ENCODE results near the gene CDC25A.

CDC25A gene

DNA sequence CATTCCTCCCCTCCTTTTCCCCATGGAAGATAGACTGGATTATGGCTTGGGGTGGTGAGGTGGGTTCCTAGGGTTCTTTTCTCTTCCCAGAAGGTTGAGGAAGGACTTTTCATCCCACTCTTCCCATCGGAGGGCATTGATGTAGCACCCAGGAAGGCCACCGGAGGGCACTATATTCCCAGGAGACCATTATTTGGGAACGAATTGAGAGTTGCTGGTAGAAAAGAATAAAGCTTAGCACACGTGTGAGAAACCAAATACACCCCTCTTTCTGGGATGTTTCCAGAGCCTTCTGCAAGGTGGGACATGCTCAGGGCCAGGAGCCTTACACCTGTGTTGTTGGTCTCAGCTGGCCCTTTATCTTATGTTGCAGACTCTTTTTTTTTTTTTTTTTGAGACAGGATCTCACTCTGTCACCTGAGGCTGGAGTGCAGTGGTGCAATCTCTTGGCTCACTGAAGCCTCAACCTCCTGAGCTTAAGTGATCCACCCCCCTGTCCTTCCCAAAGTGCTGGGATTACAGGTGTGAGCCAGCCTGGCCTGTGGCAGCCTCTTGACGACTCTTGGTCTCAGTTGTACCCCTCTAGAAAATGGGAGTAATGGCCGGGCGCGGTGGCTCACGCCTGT lies 6.3 kb upstream of the CDC25A start:
- DNase-seq, result peak; percentile 49 to 50

DNA sequence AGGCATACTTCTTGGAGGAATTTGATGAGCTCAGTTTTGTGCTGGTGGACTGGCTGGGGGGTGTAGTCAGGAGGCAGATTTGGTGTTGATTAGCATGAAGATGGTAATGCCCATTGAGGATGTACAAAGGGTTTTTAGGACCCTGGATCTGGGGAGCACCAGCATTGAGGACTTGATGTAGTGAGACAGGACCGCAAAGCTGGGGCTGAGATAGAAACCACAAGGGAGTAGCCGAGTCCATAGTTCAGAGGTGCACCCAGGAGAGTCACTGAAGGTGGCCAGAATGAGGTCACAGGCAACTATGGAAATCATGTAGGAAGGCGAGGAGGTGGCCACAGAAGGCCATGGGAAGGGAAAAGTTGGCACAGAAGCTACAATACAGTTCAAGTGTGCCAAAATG lies 2.7 kb upstream of the CDC25A start:
- DNase-seq, result no peak

DNA sequence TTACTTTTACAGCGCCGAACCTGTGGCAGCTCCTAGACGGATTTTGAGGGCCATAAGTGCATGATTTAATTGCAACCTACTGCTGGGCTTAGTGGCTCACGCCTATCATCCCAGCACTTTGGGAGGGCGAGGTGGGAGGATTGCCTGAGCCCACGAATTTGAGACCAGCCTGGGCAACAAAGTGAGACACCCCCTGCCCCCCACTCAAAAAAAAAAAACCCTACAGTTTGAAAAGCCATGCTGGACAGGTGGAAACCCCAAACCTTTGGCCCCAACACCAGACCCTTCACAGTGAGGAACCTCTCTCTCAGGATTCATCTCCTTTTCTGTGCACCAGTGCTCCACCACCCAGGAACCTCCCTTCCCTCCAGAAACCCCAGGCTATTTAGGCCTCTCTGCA lies 1.1 kb upstream of the CDC25A start:
- no peak for DNase-seq

DNA sequence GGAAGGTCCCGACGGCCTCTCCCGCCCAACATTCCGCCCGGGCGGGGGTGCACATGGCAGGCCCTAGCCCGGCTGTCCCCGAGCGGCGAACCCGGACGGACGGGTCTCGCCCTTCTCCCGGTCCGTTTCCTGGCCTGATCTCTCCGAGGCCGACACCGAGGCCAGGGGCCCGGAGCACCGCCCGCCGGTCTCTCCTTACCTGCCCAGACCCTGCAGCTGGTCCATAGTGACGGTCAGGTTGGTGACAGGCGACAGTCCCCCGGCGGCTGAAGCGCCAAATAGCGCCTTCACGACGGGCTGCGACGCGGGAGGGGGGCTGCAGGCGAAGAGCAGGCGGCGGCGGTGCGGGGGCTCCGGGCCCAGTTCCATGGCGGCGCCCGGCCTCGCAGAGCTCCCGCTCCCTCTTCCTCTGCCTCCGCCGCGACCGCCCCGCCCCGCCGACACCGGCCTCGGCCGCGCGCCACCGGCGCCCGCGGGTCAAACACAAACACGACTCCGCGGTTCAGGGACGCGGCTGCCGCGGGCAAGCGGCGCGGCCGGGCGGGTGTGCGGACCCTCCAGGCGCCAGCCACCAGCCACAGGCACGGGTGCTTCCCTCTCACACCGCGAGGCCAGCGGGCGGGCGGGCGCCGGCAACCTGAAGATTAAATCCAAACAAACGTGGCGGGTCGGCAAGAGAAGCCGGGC lies 495 bp downstream of the CDC25A start:
- no peak for DNase-seq

DNA sequence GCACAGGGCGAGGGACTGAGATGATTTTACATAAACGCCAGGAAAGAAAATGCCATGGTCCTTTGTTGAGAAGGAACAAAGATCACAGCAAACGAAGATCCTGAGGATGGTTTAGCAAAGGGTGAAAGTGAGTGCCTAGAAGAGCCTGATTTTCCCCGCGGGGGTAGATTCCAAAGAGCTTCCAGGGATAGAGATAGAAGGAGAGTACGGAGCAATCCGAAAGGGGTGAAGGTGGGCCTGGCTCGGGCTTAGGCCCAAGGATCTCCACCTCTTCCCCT lies 977 bp downstream of the CDC25A start:
- no peak for DNase-seq

DNA sequence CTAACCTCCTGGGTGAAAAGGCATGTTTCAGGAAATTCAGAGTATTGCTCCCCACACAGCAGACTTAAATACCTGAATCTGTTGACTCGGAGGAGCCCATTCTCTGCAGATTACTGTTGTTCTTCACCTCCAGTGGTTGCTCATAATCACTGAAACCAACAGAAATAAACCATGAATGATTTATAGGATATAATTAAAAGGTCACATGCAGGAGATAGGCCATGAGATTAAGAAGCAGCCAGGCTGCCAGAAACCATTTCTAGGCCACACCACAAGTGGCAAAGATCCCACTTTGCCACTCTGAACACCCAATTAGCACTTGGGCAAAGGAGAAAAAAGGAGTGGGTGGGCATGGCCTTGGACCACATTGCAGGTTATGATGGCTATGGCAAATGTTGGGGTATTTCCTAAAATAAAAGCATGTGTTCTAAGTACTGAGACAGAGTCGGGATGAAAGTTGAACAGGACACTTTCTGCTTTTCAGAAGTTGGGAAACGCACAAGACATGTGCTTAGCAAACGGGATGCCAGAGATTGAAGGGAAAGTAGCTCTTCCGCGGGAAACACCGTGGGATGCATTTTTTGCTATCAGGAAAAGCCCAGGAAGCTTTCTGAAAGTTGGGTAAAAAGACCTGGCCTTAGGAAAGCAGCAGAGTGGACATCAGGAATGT lies 1.5 kb downstream of the CDC25A start:
- no peak for DNase-seq

DNA sequence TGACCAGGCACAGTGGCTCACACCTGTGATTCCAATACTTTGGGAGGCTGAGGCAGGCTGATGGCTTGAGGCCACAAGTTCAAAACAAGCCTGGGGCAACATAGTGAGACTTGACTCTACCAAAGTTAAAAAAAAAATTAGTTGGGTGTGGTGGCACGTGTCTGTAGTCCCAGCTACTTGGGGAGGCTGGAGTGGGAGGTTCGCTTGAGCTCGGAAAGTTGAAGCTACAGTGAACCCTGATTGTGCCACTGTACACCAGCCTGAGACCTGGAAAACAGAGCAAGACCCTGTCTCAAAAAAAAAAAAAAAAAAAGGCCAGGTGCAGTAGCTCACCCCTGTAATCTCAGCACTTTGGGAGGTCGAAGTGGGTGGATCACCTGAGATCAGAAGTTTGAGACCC lies 3.1 kb downstream of the CDC25A start:
- no peak for DNase-seq

DNA sequence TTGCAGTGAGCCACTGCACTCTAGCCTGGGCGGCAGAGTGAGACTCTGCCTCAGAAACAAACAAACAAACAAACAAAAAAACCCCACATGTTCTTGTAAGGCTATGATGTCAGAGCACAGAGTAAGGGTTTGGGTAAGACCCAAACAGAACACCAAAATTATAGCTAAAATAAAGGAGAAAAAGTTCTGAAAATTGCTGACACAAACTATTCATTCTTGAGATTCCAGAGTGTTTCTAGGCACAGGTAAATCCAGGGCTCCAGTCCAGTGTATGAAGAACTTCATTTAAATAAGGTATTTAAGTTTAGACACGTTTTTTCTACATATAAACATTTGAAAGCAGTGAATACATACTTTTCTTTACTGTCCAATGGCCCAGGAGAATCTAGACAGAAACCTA lies 3.9 kb downstream of the CDC25A start:
- no peak for DNase-seq

DNA sequence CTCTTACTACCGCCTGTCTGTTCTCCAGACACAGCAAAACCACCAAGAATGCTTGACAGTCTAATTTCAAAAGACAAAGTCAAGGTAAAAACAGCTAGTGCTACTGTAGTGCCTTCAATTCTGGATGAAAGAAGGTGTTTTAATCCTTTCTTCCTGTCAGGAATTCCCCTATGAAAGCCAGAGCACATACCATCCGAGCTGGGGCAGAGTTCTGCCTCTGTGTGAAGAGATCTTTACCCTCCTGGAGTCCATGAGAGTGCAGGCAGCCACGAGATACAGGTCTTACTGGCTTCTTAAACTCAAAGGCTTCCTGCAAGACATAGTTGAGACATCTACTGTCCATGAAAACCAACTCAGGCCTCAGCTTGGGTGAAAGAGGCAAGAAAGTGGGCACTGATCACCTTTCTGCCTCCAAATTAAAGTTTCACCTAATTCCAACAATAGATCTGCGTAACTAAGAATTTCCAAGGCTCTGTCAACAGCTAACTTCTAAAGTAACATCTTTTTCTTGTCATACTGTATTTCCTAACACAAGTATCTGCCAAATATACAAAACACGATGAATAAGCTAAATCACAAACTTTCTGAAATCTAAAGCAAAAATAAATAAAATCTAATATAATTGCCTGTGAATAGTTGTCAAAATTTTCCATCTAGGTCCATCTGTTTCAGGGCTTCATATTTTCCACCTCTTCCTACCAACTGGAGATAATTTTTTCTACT lies 7.5 kb downstream of the CDC25A start:
- no peak for DNase-seq

DNA sequence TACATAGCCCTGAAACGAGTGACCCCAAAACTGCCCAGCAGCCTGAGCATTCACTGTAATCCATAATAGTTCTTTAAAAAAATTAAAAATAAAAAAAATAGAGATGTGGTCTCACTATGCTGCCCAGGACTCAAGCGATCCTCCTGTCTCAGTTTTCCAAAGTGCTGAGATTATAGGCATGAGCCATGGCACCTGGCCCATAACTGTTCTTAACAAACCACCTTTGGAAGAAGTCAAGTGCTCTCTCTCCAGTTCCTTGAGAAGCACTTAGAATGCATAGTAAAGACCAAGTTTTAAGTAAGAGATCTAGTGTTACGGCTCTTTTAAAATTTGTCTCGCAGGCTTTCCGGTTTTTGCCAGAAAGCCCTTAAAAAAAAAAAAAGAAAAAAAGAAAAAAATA lies 8.2 kb downstream of the CDC25A start:
- DNase-seq, result no peak

DNA sequence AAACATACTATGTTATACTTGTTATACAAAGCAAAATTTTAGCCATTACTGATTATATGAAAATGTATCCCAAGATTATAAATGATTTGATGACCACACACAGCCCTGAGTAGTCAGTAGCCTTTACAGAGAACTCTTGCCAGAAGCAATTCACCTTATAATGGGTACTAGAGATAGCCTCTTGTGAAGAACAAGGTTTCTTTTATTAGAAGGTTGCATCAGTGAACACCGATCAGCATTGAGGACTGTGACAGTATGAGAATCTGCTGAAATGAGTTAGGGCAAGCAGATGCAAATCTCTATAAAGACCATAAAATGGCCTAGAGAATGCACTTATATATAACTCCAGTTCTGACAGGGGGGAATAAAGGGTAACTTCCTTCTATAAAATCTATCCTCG lies 10.1 kb downstream of the CDC25A start:
- no peak for DNase-seq

DNA sequence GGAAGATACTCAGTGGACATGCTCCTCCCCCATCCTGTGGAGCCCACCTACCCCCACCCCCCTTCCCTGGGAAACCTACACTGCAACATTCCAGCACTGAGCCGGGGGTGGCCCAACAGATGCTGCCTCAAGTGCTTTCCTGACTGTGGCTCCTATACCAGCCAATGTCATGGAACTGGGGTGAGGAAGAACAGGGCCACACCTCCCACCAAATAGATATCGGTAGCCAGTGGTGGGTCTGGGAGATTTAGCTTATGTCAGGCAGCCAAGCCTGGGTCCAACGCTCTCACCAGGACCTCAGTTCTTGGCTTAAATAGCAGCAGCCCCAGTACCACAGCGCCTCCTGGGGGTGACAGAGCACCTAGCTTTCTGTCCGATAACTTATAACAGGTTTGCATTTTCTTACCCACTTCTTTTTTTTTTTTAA lies 30.3 kb downstream of the CDC25A start:
- DNase-seq, result peak; percentile 61 to 66

DNA sequence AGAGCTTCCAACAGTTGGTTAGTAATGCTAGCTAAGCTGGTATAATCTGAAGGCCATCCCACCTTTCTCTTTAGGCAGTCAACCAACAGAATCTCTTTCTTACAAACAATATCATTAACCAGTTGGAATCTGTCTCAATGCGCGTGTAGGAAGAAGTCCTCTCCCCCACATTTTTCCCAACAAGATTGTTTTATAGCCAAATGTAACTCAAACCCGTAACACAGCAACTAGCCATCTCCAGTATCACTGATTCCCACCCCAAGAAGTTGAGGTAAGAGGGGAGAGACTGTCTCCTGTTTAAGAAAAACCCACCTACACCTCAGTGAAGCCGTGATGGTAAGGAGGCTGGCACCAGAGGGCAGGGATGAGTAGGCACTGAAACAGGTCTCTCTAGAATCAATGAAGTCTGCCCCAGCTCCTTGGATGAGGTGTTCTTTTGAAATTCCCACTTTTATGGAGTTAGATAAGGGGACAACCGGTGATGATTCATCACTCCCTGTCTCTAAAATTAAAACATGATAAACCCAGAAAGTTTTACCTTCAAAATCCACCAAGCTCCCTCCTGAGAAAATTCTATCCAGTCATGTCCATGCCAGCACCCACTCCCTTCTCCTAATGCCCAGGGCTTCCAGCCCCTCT lies 30.9 kb downstream of the CDC25A start:
- DNase-seq, result no peak

DNA sequence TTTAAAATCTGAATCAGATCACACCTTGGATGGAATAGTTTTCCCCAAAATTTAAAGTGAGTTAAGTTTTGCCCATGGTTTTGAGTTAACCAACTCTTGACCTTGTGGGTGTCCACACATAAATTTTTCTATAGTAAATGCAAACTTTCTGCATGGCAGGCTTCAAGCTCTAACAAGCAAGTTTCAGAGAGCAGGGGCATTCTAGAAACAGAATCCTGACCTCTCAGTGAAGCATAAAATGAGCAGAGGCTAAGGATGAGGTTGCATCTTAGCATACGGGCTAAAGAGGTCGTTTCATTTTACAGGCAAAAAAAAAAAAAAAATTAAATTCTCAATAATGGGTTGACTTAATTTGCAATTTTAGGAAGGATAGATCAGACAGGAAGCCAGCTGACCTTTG lies 32.1 kb downstream of the CDC25A start:
- DNase-seq, result no peak

DNA sequence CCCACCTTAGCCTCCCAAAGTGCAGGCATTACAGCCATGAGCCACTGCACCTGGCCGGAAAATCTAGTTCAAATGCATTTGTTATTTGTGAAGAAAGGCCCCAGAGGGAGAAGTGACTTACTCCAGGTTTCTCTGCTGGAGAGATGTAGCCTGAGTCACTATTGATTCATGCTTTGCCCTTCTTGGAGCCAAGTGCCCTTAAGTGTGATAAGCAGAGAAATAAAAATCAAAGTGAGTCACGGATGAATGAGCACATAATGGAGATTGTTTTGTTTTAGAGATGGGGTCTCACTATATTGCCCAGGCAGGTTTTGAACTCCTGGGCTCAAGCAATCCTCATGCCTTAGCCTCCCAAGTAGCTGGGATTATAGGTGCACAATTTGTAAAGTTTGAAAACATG lies 33.1 kb downstream of the CDC25A start:
- DNase-seq, result no peak

DNA sequence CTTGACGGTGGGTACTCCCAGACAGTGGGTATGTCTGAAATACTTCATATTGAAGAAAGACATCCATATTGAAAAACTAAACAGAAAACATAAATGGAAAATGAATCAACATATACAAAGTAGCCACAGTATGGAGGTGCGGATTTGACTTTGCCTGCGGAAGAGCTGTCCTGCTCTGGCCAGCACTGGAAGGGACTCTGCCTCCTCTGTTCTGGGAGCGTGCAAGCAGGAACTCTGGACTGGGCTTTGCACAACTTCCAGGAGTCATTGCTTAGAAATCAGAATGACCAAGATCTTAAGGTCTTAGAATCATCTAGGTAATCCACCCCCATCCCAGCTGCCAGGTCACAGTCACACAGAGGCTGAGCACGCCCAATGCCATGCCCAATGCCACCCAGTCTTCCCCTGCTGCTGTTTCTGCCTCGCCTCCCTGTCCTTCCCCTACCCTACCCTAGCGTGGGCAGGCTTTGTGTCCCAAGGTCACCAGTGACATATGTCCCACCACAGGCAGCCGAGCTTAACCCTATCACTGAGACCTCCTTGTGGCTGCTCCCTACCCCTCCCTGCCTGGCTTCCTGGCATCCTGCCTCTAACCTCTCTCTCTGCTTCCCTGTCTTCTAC lies 36.3 kb downstream of the CDC25A start:
- no peak for DNase-seq

DNA sequence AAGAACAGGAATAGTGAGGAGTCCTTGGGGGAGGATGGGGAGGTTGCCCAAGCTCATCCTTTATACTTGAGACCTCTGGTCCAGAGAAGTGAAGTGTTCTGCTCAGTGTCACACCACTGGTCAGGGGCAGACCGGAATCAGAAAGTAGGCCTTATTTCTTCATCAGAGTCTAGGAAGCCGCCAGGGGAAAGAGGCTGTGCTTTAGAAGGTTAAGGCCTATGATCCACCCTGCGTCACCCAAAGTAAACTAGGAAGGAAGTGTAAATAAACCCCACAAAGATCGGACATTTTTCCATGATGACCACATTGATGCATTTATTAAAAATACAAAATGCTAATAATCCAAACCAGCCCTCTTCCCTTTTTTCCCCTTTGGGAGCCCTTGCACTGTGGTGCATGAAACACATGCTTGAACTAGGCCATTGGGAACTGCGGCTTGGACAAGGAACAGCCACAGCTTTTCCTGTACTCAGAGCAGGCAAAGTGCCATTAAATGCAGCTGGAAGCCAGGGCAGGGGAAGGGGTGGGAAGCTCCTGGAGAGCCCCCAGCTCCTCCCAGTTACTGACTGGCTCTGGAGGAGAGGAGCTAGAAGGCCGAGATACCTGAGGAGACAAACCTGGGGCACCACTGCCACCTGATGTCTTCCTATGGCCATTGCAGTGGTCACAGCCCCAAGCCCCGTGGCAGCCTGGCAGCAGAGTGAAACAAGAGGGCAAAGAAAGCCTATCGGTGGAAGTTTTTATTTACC lies 37.0 kb downstream of the CDC25A start:
- DNase-seq, result peak; percentile 74 to 79

DNA sequence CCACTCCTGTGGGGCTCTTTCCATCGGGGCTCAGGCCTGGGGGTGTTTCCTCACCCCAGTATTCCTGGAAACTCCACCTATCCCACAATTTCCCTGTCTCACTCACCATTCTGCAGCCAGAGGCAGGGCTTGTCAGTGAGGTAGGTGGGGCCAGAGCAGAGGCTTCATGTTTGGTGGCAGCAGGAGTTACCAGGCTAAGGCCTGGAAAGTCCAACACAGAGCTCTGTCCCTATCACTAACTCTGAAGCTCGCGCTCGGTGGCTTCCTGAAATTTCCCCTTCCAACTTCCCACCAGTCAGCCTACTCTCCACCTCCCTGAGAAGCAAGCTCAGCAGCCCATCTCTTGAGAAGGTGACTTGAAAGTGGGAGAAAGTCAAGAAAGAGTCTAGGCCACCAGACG lies 44.2 kb downstream of the CDC25A start:
- DNase-seq, result no peak

DNA sequence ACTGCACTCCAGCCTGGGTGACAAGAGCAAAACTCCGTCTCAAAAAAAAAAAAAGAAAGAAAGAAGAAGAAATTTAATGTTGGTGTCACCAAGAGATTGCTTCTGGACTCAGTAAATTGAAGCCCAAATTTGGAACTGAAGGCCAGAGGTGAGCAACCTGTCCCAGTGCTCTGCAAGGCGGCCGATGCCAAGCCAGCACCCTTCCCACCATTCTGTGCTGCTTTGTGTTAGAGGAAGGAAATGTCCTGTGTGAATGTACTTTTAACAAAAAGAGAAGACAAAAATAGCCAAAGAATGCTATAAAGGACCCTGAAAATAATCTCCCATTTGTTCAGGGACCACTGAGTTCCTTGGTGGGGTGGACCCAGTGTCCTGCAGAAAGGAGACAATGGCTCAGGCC lies 44.6 kb downstream of the CDC25A start:
- DNase-seq, result no peak

DNA sequence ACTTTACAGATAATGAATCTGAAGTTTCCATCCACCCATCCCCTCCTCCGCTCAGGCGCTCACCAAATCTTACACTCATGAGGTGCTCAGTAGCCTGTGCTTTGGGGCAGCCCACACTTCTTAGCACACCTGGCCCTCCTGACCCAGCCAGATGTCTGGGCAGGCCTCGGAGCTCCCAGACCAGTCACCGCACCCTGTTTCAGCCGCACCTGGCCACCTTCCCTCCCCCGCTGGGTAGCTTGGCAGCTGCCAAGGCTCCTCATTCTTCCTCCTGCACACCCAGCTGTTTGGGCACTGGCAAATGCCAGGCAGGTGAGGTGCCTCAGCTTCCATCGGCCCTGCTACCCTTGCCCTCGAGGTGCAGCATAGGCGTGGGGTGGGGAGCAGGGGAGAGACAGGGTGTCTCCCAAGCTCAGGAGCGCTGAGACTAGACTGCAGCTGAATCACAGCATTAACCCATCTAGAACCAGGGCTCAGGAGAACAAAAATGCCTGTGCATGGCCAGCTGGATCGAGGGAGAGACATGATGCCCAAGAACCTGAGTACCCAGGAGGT lies 45.8 kb downstream of the CDC25A start:
- no peak for DNase-seq

DNA sequence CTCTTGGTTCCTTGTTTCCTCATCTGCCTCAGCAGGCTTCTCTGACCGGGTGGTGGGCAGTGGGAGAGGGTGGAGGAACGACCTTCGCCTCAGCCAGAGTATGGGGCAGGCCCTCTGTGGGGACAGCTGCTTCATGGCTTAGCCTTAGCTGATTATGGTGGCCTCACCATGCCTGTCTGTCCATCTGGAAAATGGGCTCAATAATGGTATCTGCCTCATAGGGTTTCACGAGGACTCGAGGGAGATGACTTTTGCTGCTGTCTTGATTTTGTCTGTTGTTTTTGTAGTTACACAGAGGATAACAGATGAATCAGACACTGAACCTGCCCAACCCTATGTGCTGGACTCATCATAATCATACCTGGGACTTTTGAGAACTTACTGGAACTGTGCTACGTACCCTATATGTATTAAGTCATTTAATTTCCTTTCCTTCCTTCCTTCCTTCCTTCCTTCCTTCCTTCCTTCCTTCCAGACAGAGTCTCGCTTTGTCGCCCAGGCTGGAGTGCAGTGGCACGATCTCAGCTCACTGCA lies 46.5 kb downstream of the CDC25A start:
- no peak for DNase-seq
